A549 (cell line): Measurements from ENCODE around the gene MT2A.

Experiments used
- BHLHE40 ChIP-seq: IDR thresholded peaks from 2 replicates; pipeline ENCODE4 v1.6.1; 2012; ENCODE audit warnings: low read depth, low read length, inconsistent platforms
- CTCF ChIP-seq: fragments of >200 bp; sonication (Bioruptor Twin); formaldehyde crosslinking; IDR thresholded peaks from 3 replicates; pipeline ENCODE4 v1.5.1; 2016
- MAFK ChIP-seq: fragments of 450-650 bp; IDR thresholded peaks from 2 replicates; pipeline ENCODE4 v1.6.1; 2014; ENCODE audit not compliant: partially characterized antibody
- MAZ ChIP-seq: fragments of 150-350 bp; IDR thresholded peaks from 2 replicates; pipeline ENCODE4 v1.6.1; 2014; ENCODE audit warnings: antibody characterized with exemption, low read depth, low read length, borderline replicate concordance
- PBX3 ChIP-seq: IDR thresholded peaks from 2 replicates; pipeline ENCODE4 v1.6.1; 2012
- PHF8 ChIP-seq: fragments of 200-600 bp; sonication (generic); IDR thresholded peaks from 2 replicates; pipeline ENCODE4 v1.6.1; 2016; ENCODE audit warnings: low read depth, mild to moderate bottlenecking, antibody characterized with exemption, moderate library complexity, borderline replicate concordance
- SMC3 ChIP-seq: fragments of >200 bp; sonication (Bioruptor Twin); formaldehyde crosslinking; IDR thresholded peaks from 3 replicates; pipeline ENCODE4 v1.6.1; 2018; ENCODE audit warnings: inconsistent platforms

GRCh38 chr16:56643833-56644232 lies 35.4 kb downstream of the MT2A start:
- 0 out of 3 replicates have a peak, but pooled peaks have one; percentile 2 for TF ChIP-seq CTCF
- TF ChIP-seq SMC3: no peak
- TF ChIP-seq MAZ: no peak
- TF ChIP-seq PHF8: no peak
- no peak for TF ChIP-seq MAFK
- no peak for TF ChIP-seq BHLHE40
- TF ChIP-seq PBX3: no peak
